Activated effector memory CD4-positive, alpha-beta T cell treated with Interleukin-2 at 50 U/mL for 16 hours (primary cell): ENCODE results near the gene VWA1.
"Not testable (repeated sequence)": the region's sequence is repeated elsewhere in the genome, so short reads cannot be mapped to it uniquely, and the experiment has no call there.

Source experiments
- DNase-seq: peaks from one replicate; pipeline ENCODE4 v3.0.0-alpha.2; 2020

Gene VWA1, protein sequence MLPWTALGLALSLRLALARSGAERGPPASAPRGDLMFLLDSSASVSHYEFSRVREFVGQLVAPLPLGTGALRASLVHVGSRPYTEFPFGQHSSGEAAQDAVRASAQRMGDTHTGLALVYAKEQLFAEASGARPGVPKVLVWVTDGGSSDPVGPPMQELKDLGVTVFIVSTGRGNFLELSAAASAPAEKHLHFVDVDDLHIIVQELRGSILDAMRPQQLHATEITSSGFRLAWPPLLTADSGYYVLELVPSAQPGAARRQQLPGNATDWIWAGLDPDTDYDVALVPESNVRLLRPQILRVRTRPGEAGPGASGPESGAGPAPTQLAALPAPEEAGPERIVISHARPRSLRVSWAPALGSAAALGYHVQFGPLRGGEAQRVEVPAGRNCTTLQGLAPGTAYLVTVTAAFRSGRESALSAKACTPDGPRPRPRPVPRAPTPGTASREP

DNA sequence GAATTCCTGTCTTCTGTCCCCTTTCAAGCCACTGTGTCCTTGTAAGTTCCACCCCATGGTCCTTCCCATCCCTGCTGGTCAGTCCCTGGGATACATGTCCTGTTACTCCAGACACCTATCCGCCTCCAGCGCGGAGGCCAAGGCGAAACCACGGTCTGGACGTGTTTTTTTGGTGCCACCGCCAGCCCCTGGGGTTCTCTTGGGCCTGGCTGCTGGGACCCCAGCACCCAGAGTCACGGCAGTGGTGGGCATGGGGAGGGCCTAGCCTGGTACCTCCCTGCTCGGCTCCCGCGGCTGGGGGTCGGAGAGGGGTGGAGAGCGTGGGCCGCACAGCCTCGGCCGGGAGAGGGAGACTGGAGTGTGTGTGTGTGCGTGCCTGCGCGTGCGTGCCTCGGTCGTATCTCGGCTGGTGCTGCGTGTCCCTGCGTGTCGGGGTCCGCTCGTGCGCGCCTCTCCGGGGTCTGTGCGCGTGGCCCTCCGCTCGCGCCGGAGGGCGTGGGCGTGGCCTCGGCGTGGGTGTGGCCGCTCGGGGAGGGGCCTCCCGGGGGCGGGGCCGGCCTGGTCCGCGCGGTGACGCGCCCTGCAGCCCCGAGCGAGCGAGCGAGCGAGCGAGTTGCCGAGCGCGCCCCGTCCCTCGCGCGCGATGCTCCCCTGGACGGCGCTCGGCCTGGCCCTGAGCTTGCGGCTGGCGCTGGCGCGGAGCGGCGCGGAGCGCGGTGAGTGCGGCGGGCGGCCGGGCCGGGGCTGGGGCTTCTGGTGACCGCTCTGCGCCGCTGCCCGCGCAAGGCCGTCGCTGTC, at the start of gene VWA1:
TSS of gene VWA1 (plus strand) at position 585 of the 798 bp plus-strand sequence. CDS start at position 644, 59 bp downstream.
- peak; percentile 41 for DNase-seq

DNA sequence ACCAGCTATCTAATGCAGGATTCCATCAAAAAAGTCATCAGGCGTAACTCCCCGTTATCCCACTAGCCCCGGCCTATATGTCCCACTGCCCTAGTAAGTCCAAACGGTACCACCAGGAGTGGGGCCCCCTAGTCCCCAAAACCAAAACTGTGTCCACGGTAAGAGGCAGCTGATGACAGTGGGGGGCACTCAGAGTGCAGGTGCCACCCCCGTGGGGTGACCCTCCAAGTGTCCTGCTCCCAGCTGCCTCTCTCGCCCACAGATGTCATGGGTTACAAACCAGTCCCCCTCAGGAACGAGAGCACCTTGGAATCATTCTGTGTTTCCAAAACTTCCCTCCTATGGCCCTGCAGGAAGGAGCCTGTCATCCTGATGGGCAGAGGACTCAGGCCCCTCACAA, 49.6 kb upstream of the VWA1 start:
- no peak for DNase-seq

DNA sequence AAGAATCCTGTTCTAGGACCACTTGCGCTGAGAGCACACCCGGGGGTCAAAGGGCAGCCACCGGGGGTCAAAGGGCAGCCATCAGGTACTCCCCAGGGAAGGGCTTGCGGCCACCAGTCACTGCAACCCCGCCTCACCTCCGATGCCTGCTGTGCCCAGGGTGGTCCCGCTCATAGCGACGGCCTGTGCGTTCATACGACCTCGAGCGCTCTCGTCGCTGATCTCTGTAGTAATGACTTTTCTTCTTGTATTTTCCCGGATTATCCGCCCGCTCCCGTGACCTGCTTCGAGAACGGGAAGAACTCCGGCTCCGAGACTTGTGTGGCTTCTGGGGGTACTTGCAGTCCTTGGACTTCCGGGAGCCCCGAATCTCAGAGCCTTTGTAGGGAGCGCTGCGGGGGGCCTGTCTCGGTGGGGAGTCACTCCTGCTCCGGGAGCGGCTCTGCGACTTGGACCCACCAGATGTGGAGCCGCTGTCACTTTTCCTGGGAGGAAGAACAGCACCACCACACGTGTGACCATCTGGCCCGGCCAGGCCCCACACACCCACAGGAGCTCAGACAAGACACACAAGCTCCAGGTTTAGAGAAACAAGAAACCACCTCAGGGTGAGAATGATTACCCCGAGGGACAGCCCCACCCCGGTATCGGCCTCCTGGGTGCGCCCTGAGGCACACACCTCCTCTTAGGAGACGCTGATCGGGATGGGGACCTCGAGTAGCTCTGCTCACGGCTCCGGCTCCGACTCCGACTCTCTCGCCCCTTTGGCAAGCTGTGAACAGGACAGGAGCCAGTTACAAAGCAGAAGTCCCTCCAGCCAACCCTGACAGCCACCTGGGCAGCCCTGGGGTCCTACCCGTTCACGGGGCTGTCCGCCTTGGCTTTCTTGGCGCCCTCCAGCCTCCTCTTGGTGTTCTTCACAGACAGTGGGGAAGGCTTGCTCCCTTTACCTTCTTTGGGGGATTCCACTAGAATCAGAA, 48.1 kb upstream of the VWA1 start:
- DNase-seq, result no peak

DNA sequence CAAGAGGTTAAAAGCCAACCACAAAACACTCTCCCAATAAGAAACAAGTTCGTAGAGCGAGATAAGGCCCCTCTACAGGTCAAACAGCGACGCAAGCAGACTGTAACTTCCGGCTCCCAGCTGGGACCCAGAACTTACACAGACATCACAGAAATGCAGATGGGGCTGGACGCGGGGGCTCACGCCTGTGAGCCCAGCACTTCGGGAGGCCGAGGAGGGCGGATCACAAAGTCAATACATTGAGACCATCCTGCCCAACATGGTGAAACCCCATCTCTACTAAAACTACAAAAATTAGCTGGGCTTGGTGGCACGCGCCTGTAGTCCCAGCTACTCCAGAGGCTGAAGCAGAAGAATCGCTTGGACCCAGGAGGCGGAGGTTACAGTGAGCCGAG, 47.4 kb upstream of the VWA1 start:
- no peak for DNase-seq

DNA sequence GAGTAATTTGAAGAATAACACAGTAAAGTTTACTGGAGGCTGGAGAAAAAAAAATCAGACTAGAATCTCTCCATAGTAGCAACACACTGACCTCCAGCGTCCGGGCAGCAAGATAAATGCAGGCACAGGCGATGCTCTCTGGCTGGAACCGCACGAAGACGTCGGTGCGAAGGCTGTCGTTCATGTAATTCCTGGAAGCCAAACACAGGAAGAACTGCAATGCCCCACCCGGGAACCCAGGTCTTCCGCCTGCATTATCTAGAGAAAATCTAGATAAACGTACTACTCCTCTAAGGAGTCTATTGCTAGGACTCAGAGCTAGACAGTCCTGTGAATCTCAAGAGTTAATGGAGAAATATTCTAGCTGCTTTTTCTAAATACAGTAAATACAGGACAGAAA, 44.8 kb upstream of the VWA1 start:
- DNase-seq, result no peak

DNA sequence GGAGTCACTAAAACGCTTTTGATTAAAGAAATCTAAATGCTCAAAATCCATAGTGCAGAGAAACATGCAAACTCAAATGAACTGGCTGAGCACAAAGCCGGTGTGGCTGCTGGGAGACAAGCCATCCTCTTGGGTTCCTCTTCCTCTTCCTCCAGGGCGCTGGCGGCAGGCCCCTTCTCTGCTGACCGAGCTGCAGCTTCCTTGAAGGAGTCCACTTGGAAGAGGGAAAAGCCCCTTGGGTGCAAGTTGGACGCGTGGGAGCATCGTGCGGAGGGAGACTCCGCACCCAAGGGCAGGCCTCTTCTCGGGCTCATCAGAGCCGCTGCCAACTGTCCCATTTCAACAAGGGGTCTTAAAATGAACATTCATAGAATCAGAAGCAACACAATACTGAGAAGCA, 44.3 kb upstream of the VWA1 start:
- no peak for DNase-seq

DNA sequence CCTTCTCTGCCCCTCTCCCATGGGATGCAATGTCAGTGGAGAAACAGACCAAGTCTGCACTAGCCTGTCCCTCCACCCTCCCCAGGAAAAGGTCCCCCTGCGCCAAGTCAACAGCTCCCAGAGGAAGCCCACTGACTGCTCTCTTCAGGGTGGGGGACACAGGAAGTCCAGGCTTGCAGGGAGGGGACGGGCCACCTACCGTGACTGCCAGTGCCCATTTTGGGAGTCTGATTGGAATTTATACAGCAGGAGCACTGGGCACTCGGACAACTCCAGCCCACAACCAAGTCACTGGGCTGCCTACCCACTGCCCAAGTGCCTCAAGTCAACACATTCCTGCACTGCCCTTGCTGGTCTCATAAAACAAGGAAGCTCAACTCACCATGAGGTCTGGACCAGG, 42.5 kb upstream of the VWA1 start:
- DNase-seq, result no peak

DNA sequence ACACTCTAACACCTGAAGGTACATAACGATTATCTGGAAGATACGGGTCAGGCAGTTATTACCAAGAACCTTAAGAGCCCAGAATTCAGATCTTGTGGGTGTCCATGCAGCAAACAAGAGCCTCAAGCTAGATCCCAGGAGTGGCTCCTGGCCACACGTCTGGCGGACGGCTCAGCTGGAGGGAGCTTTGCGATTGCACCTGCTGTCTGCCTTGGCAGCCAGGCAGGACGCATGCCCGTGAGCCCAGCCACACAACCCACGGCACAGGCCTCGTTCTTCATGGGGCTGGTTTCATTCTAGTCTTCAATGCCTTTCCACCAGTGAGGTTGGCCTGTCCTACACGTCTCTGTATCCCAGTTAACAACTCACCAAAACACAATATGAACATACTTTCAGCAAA, 42.1 kb upstream of the VWA1 start:
- no peak for DNase-seq

DNA sequence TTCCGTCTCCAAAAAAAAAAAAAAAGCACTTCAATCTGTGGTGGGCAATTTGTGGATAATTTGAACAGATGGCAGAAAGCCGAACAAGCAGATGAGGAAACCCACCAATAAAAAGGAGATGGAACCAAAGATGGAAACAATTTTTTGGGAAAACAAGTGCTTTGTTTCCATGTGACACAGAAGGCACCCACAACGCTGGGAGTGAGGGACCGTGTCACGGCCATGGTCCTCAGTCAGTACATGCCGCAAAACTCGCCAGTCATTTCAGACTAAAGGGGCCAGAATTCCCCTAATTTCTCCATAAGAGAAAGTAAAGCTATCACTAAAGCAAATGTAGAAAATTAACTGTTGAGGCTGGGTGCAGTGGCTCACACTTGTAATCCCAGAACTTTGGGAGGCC, 41.4 kb upstream of the VWA1 start:
- DNase-seq, result no peak

DNA sequence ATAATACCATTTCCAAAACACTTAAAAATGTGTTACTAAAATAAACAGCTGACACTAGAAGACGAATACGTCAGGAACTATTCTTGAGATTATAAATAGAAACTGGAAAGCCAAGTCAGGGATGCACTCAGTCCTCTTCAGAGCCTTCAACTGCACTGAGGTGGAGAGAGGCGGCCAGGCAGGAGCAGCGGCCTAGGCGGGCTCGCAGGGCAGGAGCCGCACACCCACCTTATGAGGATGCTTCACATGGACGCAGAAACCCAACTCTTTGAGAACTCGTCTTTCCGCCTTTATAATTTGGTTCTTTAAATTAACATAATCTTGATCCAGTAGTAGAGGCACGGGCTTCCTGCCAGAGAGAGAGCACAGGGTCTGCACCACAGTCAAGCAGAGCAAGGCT, 40.3 kb upstream of the VWA1 start:
- DNase-seq, result no peak

DNA sequence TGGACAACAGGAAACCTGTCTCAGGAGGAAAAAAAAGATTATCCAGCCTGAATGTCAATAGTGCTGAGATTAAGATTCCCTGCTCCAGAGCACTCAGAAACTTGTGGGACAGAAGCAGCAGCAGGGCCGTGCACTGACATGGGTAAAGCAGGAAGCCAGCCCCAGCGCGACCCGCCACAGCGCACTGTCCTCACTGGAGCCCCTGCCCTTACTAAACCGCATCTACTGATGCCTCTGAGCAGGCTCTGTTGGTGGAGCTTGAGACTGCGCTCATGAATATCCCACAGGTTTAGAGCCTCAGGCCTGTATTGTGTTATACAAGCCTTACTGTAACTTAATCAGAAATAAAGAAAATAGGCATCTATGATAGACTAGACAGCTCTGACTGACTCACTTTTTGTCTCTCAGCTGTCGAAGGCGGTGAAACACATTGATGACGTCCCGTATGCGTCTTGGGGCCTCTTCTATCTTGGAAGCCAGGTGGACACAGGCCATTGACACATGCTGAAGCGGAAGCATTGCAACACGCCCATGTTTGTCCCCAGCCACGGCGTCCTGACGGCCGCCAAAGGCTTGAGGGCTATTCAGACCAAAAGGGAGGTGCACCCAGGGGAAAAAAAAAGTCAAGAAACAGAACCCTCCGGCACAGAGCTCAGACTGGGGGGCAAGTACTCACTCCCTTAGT, 37.5 kb upstream of the VWA1 start:
- no peak for DNase-seq

DNA sequence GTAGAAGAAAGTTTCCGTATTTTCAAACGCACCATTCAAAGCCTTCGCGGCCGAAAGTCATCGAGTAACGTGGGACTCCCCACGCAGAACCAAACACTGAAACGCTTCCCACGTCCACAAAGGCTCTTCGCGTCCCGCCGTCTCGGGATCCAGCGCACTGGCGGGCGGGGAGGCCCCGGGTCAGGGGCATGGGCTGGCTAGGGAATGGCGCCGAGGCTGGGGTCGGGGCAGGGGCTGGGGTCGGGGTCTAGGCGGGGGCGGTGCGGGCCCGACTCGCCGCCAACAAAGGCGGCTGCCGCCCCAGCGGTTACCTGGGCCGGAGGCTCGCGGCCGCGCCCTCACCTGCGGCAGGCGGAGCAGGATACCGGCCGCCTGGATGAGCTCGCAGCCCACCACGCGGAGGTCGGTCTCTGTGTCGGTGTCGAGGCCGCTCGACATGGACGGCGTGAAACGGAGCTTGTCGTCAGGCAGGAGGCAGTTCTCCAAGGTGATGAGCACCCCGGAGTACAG, 36.8 kb upstream of the VWA1 start:
- no peak for DNase-seq

DNA sequence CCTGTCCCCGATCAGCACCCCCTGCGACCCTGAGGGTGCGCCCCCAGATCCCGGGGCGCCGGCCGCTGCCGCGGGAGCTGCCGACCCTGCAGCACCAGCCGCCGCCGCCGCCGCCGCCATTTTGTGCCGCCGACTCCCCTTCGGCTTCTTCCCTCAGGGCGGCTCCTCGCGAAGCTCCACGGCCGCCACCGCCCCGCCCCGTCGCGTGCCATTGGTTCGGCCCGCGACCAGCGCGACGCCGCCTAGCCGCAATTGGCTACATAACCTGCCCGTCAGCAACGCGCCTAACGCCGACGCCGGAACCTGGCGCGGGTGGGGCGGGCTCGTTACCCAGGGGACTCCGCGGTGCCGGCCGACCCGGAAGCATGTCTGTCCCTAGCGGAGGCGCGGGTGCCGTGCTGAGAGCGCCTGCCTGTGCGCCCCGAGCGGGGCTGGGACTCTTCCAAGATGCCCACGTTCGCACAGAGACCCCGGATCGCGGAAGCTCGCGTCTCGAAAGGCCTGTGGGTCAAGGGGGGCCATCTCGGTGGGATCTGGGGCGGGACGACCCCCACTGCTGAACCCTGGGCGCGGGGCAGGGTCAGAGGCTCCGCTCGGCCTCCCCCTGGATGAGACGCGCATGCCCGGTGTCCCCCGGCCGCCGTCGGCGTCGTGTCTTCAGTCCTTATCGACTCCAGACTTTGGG, 36.2 kb upstream of the VWA1 start, which contains the start of gene CCNL2:
TSS of gene CCNL2 (minus strand) at position 149 of the 685 bp plus-strand sequence. CDS start at position 120, 29 bp downstream.
- DNase-seq, result peak; percentile 99

DNA sequence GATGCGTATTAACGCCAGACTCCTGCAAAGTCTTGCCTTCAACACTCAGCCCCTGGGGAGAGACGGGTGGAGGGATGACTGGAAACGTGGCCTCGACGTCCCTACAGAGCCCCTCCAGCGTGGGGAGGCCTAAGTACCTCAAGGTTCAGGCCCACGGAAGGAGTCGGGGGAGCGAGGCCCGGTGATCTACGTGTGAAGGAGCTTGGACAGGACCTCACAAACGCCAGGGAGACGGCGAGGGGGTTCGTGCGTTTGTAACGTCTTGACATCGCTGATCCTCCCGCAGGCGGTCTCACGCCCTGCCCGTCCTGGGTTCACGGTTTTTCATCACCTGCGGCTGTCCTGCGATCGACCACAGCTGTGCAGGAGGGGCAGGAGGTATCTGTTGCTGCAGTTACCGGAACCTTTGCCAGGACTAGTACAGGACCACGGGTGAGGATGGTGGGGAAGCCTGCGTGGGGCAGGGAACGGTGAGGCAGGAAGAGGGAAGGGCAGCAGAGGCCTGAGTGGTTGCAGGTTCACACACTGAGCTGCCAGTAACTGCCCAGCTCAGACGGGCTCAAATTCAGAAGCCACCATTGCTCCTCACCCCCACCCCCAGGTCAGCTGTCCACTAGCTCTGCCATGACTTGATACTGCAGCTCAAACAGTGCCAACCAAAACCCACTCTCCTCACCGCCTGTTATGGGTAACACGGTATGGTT, 35.5 kb upstream of the VWA1 start:
- DNase-seq, result no peak

DNA sequence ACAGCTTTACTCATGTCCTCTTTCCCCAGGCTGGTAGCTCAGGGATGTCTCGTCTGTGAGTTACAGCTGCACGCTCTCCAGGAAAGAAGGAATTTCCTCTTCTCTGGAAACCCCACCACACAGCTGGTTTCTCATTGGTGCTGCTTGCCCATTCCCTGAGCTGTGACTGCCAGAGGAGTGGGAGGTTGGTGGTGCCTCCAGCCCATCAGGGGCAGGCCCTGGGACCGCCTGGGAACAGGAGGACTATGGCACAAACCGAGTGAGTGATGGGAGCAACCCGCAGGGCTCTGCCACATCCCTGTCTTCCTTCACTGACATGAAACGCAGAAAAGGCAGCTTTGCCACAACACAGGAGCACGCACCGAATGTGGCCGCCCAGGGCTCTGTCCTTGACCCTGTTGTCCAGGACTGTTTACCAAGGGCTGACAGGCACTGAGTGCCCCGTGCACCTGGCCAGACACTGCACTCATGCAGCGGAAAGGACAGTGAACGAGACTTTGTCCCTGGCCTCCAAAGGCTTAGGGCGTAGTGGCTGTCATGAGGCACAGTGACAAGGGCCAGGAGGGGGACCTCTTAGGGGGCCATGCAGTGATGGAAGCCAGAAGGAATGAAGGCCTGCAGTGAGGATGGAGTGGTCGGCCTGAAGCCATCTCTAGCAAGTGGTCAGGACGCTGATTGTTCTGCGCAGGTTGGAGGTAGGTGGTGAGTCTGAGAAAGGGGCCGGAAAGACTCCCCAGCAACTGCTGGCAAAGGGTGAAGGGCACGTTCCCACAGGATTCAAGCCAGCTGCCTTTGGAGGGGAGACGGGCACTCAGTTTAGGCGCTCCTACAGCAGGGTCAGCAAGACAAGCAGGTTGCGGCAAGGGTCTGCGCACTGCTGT, 34.7 kb upstream of the VWA1 start:
- DNase-seq, result no peak

DNA sequence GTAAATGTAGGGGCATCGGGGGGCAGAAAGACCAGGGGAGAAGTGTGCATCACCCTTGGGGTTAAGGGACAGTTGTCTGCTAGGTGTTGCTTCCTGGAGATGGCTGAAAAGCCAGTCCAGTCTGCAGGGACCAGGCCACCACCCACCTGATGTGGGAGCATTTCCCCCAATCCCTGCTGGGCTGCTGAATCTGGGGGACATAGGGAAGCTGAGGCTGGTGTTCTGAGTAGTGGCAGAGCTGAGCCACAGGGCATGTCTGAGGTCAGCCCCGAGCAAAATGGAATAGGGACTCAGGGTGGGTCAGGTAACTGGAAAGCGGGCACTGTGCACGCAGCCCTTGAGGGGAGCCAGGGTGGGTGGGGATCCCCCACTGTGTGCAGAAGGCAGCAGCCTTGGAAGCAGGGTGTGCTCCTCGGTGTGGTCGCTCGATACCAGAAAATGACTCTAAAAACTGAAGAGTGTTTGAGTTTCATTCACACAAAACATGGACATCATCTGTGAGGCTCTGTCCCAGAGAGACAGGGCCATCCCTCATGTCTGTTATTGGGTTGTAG, 34.0 kb upstream of the VWA1 start:
- DNase-seq, result no peak

DNA sequence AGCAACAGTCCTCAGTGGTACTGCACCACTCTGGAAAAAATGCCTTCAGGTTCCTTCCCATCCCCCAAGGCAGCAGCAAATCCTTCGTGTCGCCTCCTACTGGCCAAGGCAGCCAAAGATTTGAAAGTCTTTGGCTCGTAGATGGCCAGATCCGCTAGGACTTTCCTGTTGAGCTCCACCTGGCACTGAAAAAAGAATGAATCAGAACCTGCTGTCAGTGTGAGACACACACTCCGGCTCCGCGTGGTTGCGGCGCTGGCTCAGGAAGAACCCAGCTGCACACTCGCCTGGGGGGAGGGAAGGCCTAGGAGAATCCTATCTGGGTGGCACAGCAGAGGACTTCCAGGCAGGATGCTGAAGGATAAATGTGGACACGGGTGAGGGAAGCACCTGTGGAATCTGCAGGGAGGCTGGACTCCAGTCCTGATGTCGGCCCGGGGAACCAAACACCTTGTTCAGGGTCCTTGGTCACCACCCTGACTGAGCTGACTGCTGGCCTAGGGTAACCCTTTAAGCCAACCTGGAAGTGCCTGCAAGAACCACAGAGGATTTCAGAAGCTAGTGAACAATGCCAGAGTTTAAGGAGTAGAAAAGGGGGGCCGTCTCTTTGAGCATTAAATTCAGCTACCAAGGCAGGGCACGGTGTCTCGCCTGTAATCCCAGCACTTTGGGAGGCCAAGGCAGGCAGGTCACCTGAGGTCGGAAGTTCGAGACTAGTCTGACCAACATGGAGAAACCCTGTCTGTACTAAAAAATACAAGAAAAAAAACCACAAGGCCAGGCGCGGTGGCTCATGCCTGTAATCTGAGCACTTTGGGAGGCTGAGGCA, 33.2 kb upstream of the VWA1 start:
- DNase-seq, result no peak

DNA sequence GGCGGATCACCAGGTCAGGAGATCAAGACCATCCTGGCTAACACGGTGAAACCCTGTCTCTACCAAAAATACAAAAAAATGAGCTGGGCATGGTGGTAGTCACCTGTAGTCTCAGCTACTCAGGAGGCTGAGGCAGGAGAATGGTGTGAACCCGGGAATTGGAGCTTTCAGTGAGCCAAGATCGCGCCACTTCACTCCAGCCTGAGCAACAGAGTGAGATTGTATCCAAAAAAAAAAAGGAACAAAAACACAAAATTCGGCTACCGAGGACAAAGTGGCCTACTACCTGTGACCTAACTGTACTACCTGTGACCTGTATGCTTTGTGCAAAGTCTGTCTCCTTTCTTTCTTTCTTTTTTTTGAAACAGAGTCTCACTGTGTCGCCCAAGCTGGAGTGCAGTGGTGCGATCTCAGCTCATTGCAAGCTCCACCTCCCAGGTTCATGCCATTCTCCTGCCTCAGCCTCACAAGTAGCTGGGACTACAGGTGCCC, 32.5 kb upstream of the VWA1 start:
- not testable (repeated sequence) for DNase-seq
